Measurements from ENCODE around the gene TMEM238.

TMEM238 gene

DNA sequence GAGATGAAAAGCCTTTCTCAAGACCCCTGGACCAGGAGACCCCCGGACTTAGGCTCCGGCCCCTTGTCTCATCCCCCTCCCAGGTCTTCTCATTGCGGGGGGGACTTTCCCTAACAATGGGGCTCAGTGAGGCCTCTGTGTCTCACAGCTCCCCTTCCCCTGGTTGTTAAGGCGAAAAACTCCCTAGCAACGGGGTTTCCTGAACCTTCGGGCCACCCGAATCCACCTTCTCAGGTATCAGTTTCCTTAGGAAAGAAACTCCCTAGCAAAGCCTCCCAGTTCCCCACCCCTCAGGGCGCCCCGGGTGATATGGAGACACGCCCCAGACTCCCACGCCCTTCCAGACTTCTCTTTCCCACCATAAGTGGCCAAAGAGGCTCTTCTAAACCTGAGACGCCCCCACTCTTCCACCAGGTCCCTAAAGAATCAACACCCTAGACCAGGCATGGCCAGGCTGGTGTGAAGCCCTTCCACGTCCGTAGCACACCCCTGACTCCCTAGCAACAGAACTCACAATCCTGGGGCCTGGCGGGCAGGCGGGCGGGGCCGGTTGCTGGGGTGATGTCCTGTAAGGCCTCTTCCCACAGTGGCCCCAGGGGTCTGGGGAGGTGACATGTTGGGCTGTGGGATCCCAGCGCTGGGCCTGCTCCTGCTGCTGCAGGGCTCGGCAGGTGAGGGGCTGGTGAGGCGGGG is 7.7 kb downstream of the TMEM238 start, which contains the start of gene TMEM190:
TSS of gene TMEM190 (plus strand) at position 586 of the 693 bp plus-strand sequence. CDS start at position 614, 28 bp downstream.
- no peak for DNase-seq

DNA sequence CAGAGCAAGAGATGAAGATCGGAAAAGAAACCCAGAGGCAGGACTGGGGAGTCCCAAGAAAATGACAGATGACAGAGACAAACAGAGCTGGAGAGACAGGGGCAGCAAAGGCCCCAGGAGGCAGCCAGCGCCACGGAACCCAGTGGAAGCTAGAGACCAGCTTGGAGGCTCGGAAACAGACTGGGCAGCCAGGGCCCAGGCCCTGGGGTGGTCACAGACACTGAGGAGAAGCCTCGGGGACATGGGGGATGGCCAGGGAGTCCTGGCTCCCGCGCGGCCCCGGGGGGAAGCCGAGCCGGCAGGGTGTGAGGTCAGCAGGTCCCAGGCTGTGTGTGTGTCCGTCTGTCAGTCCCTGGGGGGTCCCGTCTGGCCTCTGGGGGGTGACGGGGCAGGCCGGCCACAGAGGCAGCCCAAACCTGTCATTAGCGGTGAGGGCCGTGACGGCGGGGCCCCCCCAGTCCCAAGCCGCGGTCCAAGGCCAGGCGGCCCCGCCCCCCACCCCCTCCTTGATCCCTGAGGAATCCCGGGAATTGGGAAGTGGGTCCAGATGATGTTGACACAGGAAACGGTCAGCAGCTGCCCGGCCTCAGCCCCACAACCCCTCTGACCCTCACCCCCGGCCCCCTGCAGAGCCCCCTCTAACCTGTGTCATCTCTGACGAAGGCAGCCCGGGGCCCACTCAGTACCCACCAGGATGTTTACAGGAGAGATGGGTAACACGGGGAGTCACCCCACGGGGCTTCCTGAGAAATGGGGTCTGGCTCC is 9.9 kb downstream of the TMEM238 start:
- DNase-seq = no peak

DNA sequence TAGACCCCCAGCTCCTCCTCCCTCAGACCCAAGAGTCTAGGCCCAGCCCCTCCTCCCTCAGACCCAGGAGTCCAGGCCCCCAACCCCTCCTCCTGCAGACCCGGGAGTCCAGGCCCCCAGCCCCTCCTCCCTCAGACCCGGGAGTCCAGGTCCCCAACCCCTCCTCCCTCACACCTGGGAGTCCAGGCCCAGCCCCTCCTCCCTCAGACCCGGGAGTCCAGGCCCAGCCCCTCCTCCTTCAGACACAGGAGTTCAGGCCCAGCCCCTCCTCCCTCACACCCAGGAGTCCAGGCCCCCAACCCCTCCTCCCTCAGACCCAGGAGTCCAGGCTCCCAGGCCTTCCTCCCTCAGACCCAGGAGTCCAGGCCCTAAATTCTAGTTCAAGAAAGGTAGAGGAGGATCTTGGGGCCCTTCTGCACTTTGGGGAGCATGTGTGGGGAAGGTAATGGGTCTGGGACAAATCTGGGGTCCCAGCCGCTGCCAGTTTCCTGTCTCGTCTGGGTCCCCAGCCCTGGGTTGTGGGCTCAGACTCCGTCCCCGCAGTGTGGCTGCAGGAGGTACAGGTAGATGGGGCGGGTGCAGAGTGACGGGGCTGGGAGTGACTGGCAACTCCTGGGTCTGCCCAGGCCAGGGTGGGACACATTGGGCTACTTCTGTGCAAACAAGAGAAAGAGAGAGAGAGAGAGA is 10.6 kb downstream of the TMEM238 start:
- DNase-seq = no peak

DNA sequence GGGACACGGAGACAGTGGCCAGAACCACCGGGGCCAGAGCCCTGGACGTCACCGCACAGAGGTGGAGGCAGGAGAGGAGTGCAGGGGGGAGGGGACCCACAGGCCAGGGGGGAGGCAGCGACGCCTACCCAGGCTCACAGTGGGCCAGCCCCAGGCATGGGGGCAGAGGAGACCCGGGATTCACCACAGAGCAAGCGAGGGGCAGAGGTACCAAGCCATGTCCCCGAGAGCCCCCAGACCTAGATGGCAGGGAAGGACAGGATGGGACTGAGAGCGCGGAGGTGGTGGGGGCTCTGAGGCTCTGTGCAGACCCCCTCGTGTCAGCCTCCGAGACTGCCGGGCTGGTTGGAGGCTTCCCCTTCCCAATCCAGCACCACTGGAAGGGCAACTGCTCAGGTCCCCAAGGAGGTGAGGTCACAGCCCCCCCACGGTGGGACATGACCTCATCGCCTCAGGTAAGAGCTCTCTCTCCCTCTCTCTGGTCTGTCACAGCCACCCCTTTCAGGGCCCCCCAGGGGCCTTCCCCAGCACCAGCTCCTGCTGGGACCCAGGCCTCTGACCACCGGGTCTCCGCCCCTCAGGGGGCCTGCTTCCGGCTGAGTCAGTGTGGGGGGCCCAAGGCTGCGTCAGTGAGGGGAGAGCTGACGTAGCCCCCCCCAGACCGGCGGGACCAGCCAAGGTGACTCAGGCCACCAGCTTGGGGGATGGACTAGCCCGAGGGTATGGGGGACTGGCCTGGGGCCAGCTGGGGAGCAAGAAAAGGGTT is 11.6 kb downstream of the TMEM238 start:
- no peak for DNase-seq

DNA sequence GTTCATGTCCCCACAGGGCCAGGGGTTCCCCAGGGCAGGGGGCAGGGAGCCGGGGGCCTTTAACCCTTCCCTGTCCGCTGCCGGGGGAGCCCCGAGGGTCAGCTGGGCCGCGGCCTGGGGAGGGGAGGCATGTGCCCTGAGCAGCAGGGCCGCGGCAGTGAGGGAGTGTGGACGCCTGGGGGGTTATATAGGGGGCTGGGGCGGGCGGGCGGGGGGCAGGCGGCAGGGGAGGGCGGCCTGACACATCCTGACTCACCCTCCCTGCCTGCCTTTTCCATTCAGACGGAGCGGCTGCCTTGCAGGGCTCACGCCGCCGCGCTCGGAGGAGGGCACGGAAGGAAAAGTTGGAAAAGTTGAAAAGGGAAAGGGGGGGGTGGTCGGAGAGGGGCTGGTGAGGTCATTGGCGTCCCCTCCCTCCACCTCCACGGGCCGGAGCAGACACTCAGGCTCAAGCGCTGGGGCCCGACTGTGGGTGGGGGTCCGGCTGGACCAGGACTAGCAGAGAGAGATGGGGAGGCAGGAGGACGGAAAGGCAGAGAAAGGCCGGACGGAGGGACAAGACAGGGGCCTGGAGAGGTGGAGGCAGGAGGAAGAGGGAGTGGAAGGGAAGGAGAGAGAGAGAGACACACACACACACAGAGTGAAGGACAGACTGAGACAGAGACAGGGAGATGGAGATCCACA is 13.6 kb downstream of the TMEM238 start, which contains the start of gene IL11:
TSS of gene IL11 (minus strand) at position 159 of the 684 bp plus-strand sequence. CDS start at position 6, 153 bp downstream.
- DNase-seq = no peak

DNA sequence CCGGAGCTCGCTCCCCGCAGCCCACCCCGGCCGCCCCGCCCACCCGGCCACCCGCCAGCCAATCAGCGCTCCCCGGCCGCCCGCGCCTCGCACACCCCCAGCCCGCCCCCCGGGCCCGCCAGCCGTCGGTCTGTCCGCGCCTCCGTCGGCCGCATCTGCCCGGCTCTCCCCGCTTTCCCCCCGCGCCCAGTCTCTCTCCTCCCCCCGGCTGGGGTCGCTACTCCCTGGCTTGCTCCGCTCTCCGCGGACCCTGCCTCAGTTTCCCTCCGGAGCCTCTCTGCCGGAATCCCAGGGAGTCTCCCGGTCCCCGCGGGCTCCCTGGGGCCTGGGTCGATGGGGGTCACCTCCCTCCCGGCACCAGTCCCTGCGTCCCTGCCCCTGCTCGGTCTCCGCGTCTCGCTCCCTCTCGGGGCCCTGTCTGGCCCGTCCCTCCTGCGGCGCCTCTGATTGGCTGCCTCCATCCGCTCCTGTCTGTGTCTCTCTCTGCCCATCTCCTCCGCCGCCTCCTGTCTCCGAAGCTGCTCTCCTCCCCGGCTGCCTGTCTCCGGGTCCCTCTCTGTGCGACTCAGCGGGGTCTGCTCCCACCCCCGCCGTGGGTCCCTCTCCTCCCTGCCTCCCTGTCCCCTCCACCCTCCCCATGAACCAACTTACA is 14.3 kb downstream of the TMEM238 start:
- DNase-seq = peak in 1 of 2 experiments; percentile 39

DNA sequence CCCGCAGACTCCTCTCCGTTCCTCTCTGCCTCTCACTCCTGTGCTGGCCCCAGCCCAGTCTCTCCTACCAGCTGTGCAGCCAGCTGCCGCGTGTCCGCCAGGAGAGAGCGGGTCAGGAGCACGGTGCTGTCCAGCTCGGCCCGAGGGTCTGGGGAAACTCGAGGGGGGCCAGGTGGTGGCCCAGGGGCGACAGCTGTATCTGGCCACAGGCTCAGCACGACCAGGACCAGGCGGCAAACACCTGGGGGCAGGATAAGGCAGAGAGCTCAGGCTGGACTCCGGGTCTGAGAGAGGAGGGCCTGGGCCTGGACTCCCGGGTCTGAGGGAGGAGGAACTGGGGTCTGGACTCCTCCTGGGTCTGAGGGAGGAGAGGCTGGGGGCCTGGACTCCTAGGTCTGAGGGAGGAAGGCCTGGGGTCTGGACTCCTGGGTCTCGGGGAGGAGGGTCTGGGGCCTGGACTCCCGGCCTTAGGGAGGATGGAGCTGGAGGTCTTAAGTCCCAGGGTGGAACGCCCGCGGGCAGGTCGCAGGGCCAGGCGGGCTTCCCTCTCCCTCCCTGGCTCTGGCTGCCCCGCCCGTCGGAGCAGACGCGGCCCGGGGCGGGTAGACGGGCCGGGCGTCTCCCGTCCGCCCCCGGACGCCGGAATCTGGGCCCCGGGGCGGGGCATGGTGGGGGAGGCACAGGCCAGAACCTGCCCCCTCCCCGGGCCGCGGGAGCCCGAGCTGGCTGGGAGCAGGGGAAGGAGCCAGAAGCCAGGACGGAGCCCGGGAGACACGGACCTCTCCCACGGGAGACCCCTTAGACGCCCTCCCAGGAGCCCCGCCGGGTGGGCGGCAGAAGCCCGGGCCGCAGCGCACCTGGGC is 15.2 kb downstream of the TMEM238 start:
- no peak for DNase-seq

DNA sequence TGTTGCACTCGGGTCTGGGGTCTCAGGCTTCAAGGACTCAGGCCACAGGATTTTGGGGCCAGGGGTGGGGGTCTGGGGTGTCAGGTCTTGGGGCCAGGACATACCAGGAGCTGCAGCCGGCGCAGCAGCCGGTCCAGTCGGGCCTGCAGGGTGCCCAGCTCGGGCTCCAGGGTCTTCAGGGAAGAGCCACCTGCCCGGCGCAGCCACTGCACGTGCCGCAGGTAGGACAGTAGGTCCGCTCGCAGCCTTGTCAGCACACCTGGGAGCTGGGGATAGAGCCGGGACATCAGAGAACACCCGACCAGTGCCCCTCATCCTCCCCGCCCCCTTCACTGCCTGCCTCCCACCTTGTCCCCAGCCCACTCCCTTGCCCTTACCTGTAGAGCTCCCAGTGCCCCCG is 16.0 kb downstream of the TMEM238 start:
- no peak for DNase-seq

DNA sequence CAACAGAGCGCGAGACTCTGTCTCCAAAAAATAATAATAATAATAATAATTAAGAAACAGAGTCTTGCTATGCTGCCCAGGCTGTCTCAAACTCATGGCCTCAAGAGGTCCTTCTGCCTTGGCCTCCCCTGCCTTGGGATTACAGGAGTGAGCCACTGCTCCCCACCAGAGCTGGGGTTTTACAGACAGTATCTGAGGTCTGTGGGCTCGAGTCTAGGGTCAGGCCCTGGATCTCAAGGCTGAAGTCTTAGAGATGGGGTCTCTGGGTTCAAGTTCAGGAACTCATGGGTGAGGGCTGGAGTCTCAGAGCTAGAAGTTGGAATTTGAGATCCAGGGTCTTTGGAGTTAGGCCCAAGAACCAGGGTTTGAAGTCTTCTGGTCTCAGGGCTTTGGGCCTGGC is 17.3 kb downstream of the TMEM238 start:
- no peak for DNase-seq

DNA sequence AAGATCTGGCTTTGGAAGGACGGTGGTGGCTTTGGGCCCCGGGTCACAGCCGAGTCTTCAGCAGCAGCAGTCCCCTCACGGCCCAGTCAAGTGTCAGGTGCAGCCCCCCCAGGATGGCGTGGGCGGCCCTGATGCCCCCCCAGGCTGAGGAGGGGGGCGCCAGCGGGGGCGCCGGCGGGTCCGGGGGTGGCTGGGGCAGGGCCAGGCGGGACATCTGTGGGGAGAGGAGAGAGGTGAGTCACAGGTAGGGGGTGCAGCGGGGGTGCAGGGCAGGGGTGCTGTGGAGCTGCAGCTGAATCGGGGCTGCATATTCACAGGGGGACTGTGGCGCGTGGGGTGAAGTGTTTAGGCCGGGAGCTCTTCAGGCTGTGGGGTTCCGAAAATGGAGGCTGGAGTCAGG is 18.1 kb downstream of the TMEM238 start:
- no peak for DNase-seq

DNA sequence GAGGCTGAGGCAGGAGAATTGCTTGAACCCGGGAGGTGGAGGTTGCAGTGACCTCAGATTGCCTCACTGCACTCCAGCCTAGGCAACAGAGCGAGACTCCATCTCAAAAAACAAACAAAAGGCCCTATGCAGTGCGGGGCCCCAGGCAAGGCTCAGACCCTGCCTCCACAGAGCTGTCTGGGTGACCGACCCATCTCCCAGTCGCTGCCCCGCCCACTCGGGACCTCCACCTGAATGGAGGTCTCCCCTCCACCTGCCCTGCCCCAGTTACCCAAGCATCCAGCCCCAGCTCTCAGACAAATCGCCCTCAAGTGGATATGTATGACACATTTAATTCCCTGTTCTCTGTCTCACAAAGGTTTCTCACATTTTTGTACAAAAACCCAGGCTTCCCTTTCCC is 18.8 kb downstream of the TMEM238 start:
- DNase-seq = no peak

DNA sequence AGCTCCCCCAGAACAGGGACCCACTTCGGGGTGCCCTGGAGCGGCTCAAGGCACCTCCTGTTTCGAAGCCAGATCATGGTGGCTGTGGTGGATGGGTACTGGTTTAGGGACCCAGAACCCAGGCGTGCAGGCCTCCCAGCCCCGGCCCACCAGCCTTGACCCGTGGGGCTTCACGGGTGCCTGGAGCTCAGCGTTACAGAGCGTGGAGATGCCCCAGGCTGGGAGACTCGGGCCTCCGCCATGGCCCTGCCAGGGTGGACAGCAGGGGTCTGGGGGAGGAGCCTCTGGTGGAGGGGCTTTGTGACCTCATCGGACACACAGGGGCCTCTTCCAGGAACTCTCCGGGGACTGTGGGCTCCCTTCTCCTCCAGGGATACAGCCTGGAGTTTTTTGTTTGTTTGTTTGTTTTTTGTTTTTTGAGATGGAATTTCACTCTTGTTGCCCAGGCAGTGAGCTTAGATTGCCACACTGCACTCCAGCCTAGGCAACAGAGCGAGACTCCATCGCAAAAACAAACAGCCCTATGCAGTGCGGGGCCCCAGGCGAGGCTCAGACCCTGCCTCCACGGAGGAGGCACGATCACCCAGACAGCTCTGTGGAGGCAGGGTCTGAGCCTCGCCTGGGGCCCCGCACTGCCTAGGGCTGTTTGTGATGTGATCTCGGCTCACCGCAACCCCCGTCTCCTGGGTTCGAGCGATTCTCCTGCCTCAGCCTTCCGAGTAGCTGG is 20.9 kb downstream of the TMEM238 start, which contains the start of gene GARIN5B:
TSS of gene GARIN5B (minus strand) at position 271 of the 727 bp plus-strand sequence. CDS start at position 77, 194 bp downstream.
- no peak for DNase-seq

DNA sequence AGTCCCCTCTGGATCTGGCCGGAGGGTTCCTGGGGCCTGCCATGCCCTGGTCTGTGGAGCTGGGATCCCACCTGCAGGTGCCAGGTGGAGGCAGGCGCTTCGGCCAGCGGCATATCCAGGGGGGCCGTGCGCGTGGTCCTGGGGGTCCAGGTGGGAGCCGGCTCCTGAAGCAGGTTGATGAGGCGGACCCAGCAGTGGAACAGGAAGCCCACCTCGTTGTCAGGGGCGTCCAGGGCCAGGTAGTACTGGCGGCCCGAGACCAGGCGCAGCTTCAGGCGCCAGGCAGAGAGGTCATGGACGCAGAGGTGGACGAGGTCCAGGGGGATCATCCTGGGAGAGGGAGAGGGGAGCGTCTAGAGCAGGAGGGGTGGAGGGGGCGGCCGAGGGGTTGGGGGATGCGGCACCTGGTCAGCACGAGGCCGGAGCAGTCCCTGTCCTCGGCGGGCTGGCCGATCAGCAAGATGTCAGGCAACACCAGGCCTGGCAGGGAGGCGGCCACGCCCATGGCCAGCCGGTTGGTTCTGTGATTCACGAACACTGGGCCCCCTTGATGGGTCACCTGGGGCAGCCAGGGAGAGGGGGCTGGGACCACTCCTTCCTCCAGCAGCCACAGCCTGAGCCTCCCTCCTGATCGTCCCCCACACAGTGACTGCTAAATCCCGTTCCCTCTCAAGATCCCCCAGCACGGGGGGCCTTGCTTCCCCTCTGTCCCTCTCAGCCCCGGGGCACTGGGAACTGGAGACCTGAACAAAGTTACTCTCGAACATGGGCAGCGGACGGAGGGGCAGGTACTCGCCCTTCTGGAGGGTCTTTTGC is 21.7 kb downstream of the TMEM238 start:
- no peak for DNase-seq

DNA sequence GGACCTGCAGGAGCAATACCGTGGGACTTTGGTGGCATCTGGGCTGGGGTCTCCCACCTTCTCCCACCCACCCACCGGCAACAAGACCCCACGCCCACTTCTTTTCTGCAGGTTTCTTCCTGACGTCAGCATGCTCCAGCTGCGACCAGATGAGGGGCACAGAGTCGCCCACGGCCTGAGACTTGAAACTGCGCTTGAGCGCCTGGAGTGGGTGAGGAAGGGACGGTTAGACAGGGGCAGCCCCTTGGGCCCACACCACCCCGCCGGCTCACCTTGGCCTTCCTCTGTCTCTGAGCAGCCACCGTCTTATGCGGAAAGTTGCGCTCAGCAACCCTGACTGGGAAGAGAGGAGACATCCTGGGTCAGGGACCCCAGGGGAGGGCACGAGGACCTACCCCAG is 23.2 kb downstream of the TMEM238 start:
- no peak for DNase-seq

DNA sequence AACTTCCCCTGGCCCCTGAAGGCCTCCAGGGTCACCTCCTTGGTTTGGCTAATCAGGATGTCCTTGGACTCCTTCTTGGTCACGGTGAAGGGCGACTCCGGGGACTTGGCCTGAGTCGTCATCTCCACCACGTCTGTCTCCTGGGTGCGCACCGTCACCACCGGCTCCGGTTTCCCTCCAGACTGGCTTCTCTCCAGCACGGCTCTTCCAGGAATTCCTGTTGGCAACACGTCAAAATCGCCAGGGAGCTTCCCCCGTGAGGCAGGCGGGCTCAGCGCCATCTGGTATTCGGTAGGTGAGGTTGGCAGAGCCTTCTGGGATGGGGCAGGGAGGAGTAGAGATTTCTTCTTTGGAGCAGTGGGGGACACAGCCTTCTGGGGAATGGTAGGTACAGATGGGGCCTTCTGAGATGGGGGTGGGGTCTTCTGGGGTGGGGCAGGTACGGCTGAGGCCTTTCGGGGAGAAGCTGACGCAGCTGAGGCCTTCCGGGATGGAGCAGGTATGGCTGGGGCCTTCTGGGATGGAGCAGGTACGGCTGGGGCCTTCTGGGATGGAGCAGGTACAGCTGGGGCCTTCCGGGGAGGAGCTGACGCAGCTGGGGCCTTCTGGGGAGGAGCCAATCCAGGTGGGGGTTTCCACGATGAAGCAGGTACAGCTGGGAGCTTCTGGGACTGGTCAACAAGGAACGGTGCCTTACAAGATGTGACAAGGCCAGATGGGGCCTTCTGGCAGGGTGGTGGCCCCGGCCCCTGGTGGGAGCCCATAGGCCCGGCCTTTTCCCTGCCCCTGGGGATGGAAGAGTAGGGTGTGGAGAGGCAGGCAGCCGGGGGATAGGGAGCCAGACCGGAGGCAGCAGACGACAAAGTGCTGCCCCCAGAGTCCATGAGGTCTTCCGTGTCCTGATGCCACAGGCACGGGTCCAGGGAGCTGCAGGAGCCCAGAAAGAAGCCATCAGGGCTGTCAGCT is 24.9 kb downstream of the TMEM238 start:
- peak; percentile 34 to 52 for DNase-seq

DNA sequence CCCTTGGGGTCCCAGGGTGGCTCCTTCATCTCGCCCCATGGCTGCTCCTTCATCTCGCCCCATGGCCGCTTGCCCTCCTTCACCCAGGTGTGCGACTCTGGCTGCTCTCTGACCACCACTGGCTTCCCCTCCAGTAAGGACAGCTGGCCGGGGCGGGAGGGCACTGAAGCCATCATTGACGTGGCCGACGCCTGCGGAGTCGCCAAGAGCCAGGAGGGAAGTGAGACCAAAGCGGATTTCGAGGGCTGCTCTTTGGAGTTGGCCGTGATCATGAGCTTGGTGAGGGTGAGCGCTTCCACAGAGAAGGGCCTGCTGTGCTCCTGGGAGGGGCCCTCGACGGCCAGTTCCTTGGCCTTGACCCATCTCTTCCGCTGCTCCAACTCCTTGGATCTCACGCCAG is 25.6 kb downstream of the TMEM238 start:
- no peak for DNase-seq

DNA sequence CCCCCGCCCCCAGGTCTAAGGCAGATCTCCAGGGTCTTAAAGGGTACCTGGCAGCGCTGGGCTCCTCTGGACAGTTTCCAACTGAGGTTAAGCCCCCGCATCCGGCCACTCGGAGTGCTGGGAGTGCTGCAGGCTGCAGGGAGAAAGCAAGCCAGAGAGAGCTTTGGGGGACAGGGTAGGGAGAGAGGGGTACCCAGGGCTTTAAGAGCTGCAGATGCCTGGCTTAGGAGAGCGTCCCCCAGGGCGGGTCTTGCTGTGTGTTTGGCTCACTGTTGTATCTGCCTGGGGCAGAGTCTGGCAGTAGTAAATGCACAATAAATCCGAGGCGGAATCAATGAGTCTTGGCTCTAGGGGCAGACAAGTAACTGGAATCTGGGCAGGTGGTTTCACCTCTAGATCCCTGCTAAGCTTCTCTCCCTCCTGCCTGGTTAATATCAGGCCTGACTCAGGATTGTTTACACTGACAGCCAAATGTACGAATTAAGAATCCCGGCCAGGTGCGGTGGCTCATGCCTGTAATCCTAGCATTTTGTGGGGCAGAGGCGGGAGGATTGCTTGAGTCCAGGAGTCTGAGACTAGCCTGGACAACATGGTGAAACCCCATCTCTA is 28.8 kb downstream of the TMEM238 start:
- no peak for DNase-seq

Measured in SHP77 (cell line).